Measurements from ENCODE around the gene RADX.

Gene RADX

DNA sequence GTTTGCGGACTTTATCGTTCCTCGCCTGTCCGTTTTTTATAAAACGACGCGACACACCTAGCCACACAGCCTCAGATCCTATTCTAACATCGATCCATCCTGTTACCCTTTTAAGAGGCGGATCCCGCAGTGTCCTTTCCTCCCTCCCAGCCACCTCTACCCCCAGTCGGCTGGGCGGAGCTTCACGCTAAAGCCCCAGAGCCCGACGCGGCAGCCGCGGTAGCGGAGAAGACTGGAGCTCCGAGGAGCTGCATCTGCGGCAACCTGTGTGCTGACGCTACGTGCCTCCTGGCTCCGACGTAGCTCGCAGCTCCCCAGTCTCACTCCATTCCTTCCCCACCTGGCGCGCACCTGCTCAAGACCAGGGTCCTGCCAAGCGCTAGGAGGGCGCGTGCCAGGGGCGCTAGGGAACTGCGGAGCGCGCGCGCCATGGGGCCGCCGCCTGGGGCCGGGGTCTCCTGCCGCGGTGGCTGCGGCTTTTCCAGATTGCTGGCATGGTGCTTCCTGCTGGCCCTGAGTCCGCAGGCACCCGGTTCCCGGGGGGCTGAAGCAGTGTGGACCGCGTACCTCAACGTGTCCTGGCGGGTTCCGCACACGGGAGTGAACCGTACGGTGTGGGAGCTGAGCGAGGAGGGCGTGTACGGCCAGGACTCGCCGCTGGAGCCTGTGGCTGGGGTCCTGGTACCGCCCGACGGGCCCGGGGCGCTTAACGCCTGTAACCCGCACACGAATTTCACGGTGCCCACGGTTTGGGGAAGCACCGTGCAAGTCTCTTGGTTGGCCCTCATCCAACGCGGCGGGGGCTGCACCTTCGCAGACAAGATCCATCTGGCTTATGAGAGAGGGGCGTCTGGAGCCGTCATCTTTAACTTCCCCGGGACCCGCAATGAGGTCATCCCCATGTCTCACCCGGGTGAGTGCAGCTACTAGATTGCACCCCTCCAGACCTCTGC, 115.0 kb downstream of the RADX start, which contains the start of gene RNF128 (continued):
- TF ChIP-seq ZNF423 (tag by site-specific recombination; IDR thresholded peaks at IDR 0.05) (no peak), ZBTB8A (tag by site-specific recombination; IDR thresholded peaks at IDR 0.05) (0 out of 2 replicates have a peak, but pooled peaks have one; percentile 20), ZNF626 (tag by site-specific recombination; IDR thresholded peaks at IDR 0.05) (no peak), ZNF76 (tag by site-specific recombination; IDR thresholded peaks at IDR 0.05; ENCODE audit: borderline replicate concordance, low read depth) (no peak), FEZF1 (tag by site-specific recombination; IDR thresholded peaks at IDR 0.05) (no peak), GFI1B (tag by site-specific recombination; IDR thresholded peaks at IDR 0.05) (no peak), ZNF335 (tag by site-specific recombination; conservative IDR thresholded peaks at IDR 0.05) (peak; percentile 78), ZNF138 (tag by site-specific recombination; IDR thresholded peaks at IDR 0.05; ENCODE audit: borderline replicate concordance) (no peak), GLIS2 (tag by site-specific recombination; IDR thresholded peaks at IDR 0.05) (peak; percentile 69), ZXDB (tag by site-specific recombination; IDR thresholded peaks at IDR 0.05) (no peak), ZBTB20 (tag by site-specific recombination; IDR thresholded peaks at IDR 0.05) (peak; percentile 41; the same call in 1 of the 2 replicates), ZFP37 (tag by site-specific recombination; IDR thresholded peaks at IDR 0.05) (no peak)
- TF ChIP-seq, protein P1, sequence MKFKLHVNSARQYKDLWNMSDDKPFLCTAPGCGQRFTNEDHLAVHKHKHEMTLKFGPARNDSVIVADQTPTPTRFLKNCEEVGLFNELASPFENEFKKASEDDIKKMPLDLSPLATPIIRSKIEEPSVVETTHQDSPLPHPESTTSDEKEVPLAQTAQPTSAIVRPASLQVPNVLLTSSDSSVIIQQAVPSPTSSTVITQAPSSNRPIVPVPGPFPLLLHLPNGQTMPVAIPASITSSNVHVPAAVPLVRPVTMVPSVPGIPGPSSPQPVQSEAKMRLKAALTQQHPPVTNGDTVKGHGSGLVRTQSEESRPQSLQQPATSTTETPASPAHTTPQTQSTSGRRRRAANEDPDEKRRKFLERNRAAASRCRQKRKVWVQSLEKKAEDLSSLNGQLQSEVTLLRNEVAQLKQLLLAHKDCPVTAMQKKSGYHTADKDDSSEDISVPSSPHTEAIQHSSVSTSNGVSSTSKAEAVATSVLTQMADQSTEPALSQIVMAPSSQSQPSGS (tag by site-specific recombination; IDR thresholded peaks at IDR 0.05; ENCODE audit: low read depth): peak; percentile 35; the same call in 1 of the 2 replicates
- TF ChIP-seq, protein P2, sequence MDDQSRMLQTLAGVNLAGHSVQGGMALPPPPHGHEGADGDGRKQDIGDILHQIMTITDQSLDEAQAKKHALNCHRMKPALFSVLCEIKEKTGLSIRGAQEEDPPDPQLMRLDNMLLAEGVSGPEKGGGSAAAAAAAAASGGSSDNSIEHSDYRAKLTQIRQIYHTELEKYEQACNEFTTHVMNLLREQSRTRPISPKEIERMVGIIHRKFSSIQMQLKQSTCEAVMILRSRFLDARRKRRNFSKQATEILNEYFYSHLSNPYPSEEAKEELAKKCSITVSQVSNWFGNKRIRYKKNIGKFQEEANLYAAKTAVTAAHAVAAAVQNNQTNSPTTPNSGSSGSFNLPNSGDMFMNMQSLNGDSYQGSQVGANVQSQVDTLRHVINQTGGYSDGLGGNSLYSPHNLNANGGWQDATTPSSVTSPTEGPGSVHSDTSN (CRISPR knock-in tag; IDR thresholded peaks at IDR 0.05): 0 out of 2 replicates have a peak, but pooled peaks have one; percentile 9
- TF ChIP-seq, protein P3, sequence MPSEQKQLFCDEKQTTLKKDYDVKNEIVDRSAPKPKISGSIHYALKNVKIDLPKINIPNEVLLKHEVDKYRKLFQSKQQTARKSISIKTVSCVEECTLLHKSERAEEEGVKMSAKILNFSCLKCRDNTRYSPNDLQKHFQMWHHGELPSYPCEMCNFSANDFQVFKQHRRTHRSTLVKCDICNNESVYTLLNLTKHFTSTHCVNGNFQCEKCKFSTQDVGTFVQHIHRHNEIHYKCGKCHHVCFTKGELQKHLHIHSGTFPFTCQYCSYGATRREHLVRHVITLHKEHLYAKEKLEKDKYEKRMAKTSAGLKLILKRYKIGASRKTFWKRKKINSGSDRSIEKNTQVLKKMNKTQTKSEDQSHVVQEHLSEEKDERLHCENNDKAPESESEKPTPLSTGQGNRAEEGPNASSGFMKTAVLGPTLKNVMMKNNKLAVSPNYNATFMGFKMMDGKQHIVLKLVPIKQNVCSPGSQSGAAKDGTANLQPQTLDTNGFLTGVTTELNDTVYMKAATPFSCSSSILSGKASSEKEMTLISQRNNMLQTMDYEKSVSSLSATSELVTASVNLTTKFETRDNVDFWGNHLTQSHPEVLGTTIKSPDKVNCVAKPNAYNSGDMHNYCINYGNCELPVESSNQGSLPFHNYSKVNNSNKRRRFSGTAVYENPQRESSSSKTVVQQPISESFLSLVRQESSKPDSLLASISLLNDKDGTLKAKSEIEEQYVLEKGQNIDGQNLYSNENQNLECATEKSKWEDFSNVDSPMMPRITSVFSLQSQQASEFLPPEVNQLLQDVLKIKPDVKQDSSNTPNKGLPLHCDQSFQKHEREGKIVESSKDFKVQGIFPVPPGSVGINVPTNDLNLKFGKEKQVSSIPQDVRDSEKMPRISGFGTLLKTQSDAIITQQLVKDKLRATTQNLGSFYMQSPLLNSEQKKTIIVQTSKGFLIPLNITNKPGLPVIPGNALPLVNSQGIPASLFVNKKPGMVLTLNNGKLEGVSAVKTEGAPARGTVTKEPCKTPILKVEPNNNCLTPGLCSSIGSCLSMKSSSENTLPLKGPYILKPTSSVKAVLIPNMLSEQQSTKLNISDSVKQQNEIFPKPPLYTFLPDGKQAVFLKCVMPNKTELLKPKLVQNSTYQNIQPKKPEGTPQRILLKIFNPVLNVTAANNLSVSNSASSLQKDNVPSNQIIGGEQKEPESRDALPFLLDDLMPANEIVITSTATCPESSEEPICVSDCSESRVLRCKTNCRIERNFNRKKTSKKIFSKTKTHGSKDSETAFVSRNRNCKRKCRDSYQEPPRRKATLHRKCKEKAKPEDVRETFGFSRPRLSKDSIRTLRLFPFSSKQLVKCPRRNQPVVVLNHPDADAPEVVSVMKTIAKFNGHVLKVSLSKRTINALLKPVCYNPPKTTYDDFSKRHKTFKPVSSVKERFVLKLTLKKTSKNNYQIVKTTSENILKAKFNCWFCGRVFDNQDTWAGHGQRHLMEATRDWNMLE (tag by site-specific recombination; conservative IDR thresholded peaks at IDR 0.05; ENCODE audit: low read depth): no peak
- TF ChIP-seq, protein P4, sequence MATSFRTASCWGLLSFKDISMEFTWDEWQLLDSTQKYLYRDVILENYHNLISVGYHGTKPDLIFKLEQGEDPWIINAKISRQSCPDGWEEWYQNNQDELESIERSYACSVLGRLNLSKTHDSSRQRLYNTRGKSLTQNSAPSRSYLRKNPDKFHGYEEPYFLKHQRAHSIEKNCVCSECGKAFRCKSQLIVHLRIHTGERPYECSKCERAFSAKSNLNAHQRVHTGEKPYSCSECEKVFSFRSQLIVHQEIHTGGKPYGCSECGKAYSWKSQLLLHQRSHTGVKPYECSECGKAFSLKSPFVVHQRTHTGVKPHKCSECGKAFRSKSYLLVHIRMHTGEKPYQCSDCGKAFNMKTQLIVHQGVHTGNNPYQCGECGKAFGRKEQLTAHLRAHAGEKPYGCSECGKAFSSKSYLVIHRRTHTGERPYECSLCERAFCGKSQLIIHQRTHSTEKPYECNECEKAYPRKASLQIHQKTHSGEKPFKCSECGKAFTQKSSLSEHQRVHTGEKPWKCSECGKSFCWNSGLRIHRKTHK (tag by site-specific recombination; IDR thresholded peaks at IDR 0.05): no peak
- TF ChIP-seq, protein P5, sequence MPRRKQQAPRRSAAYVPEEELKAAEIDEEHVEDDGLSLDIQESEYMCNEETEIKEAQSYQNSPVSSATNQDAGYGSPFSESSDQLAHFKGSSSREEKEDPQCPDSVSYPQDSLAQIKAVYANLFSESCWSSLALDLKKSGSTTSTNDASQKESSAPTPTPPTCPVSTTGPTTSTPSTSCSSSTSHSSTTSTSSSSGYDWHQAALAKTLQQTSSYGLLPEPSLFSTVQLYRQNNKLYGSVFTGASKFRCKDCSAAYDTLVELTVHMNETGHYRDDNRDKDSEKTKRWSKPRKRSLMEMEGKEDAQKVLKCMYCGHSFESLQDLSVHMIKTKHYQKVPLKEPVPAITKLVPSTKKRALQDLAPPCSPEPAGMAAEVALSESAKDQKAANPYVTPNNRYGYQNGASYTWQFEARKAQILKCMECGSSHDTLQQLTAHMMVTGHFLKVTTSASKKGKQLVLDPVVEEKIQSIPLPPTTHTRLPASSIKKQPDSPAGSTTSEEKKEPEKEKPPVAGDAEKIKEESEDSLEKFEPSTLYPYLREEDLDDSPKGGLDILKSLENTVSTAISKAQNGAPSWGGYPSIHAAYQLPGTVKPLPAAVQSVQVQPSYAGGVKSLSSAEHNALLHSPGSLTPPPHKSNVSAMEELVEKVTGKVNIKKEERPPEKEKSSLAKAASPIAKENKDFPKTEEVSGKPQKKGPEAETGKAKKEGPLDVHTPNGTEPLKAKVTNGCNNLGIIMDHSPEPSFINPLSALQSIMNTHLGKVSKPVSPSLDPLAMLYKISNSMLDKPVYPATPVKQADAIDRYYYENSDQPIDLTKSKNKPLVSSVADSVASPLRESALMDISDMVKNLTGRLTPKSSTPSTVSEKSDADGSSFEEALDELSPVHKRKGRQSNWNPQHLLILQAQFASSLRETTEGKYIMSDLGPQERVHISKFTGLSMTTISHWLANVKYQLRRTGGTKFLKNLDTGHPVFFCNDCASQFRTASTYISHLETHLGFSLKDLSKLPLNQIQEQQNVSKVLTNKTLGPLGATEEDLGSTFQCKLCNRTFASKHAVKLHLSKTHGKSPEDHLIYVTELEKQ (tag by site-specific recombination; IDR thresholded peaks at IDR 0.05; ENCODE audit: borderline replicate concordance): no peak
- TF ChIP-seq, protein P6, sequence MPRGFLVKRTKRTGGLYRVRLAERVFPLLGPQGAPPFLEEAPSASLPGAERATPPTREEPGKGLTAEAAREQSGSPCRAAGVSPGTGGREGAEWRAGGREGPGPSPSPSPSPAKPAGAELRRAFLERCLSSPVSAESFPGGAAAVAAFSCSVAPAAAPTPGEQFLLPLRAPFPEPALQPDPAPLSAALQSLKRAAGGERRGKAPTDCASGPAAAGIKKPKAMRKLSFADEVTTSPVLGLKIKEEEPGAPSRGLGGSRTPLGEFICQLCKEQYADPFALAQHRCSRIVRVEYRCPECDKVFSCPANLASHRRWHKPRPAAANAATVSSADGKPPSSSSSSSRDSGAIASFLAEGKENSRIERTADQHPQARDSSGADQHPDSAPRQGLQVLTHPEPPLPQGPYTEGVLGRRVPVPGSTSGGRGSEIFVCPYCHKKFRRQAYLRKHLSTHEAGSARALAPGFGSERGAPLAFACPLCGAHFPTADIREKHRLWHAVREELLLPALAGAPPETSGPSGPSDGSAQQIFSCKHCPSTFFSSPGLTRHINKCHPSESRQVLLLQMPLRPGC (tag by site-specific recombination; IDR thresholded peaks at IDR 0.05): no peak
- TF ChIP-seq, protein P7, sequence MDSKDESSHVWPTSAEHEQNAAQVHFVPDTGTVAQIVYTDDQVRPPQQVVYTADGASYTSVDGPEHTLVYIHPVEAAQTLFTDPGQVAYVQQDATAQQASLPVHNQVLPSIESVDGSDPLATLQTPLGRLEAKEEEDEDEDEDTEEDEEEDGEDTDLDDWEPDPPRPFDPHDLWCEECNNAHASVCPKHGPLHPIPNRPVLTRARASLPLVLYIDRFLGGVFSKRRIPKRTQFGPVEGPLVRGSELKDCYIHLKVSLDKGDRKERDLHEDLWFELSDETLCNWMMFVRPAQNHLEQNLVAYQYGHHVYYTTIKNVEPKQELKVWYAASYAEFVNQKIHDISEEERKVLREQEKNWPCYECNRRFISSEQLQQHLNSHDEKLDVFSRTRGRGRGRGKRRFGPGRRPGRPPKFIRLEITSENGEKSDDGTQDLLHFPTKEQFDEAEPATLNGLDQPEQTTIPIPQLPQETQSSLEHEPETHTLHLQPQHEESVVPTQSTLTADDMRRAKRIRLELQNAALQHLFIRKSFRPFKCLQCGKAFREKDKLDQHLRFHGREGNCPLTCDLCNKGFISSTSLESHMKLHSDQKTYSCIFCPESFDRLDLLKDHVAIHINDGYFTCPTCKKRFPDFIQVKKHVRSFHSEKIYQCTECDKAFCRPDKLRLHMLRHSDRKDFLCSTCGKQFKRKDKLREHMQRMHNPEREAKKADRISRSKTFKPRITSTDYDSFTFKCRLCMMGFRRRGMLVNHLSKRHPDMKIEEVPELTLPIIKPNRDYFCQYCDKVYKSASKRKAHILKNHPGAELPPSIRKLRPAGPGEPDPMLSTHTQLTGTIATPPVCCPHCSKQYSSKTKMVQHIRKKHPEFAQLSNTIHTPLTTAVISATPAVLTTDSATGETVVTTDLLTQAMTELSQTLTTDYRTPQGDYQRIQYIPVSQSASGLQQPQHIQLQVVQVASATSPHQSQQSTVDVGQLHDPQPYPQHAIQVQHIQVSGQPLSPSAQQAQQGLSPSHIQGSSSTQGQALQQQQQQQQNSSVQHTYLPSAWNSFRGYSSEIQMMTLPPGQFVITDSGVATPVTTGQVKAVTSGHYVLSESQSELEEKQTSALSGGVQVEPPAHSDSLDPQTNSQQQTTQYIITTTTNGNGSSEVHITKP (tag by site-specific recombination; IDR thresholded peaks at IDR 0.05): peak; percentile 86
